Epithelial cell of prostate (primary cell): ENCODE measurements around the gene TSPAN3.

Source experiments
- DNase-seq: peaks from one replicate; pipeline ENCODE4 v3.0.0-alpha.2; 2011; ENCODE audit warnings: low read depth, low spot score
- H3K27ac ChIP-seq: fragments of 450-650 bp; 2 replicates; pipeline ENCODE4 v1.5.1; 2017; ENCODE audit warnings: mild to moderate bottlenecking

TSPAN3 gene

GRCh38 chr15:77025941-77026411 is 44.9 kb downstream of the TSPAN3 start:
- DNase-seq: no peak
- H3K27ac ChIP-seq: no peak overlapping the region

GRCh38 chr15:77025083-77025901 is 45.6 kb downstream of the TSPAN3 start:
- DNase-seq: no peak
- H3K27ac ChIP-seq: no peak overlapping the region

GRCh38 chr15:77024273-77025082 is 46.4 kb downstream of the TSPAN3 start:
- DNase-seq: no peak
- H3K27ac ChIP-seq: no peak overlapping the region

GRCh38 chr15:77023576-77024272 is 47.2 kb downstream of the TSPAN3 start:
- H3K27ac ChIP-seq: no peak overlapping the region
- DNase-seq: no peak

- H3K27ac ChIP-seq: no peak overlapping the region
- no peak for DNase-seq
Observed at GRCh38 chr15:77022646-77023575, 48.0 kb downstream of the TSPAN3 start.

- no peak for DNase-seq
- no peak overlapping the region for H3K27ac ChIP-seq
Observed at GRCh38 chr15:77021803-77022381, 49.0 kb downstream of the TSPAN3 start.

- no peak overlapping the region for H3K27ac ChIP-seq
- no peak for DNase-seq
Observed at GRCh38 chr15:77021088-77021481, 49.8 kb downstream of the TSPAN3 start.

GRCh38 chr15:77020348-77021087 is 50.4 kb downstream of the TSPAN3 start:
- H3K27ac ChIP-seq: no peak overlapping the region
- no peak for DNase-seq

- H3K27ac ChIP-seq: no peak overlapping the region
- DNase-seq: no peak
Observed at GRCh38 chr15:77019521-77020331, 51.2 kb downstream of the TSPAN3 start.

GRCh38 chr15:77018796-77019505 is 52.0 kb downstream of the TSPAN3 start:
- H3K27ac ChIP-seq: no peak overlapping the region
- DNase-seq: no peak

- no peak for DNase-seq
- H3K27ac ChIP-seq: no peak overlapping the region
Observed at GRCh38 chr15:77017761-77018720, 52.9 kb downstream of the TSPAN3 start.

- H3K27ac ChIP-seq: no peak overlapping the region
- DNase-seq: no peak
Observed at GRCh38 chr15:77017091-77017660, 53.7 kb downstream of the TSPAN3 start.

- no peak overlapping the region for H3K27ac ChIP-seq
Observed at GRCh38 chr15:77016321-77016695, 54.6 kb downstream of the TSPAN3 start.

GRCh38 chr15:77015646-77016320 is 55.1 kb downstream of the TSPAN3 start:
- H3K27ac ChIP-seq: no peak overlapping the region
- DNase-seq: no peak

More at GRCh38 chr15:77016321-77016695, 54.6 kb downstream of the TSPAN3 start:
- DNase-seq: no peak
